Measurements from ENCODE around the gene NT5DC3.

DNA sequence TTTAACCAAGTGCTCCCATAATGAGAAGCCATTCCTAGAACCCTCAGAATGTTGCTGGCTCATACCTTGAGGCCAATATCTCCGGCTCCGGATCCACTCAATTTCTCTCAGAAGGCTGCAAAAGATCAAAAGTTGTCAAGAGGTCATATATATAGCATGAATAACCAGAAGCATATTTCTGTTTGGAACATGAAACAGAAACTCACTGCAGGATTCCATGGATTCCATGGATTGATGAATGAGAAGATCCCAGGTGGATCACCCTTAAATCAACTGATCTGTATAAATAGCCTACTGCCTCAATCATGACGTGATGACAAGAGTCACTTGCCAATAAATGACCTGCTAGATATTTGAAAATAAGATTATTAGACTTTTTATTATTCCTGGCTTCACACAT is 3.3 kb upstream of the NT5DC3 start:
- TF ChIP-seq CTCF (IDR thresholded peaks at IDR 0.05) (no peak), POLR2A (IDR thresholded peaks at IDR 0.05) (no peak), EP300 (IDR thresholded peaks at IDR 0.05) (no peak)

Data from tibial nerve (tissue), 4 donors.